Upper lobe of left lung (tissue), 6 donors: Measurements from ENCODE around the gene ZNF385B. TPM values are rescaled to one million over a fixed set of nuclear protein-coding genes. Genes with fewer than 3 reads are reported as not detected.

Source experiments
- ATAC-seq, 2 donors: fragments of 200-7000 bp; cut with Tn5 transposase; one replicate each; pipeline ENCODE4 v1.9.1; 2022; ENCODE audit warnings: mild to moderate bottlenecking in 2 of 2, moderate library complexity in 2 of 2; ENCODE audit not compliant: low FRiP score in 2 of 2
- DNase-seq, 2 donors: peaks; one replicate each; pipeline ENCODE4 v3.0.0-alpha.2; 2019 to 2020
- H3K27ac ChIP-seq, 4 donors: fragments of 200-600 bp; sonication (generic); one replicate each; pipeline ENCODE4 v1.5.1; 2016 to 2019
- H3K27me3 ChIP-seq, 4 donors: fragments of 200-600 bp; sonication (generic); one replicate each; pipeline ENCODE4 v1.5.1; 2017 to 2019
- H3K36me3 ChIP-seq, 4 donors: fragments of 200-600 bp; sonication (generic); one replicate each; pipeline ENCODE4 v1.5.1; 2016 to 2019
- H3K4me1 ChIP-seq, 4 donors: fragments of 200-600 bp; sonication (generic); one replicate each; pipeline ENCODE4 v1.5.1; 2018 to 2019
- H3K4me3 ChIP-seq, 4 donors: fragments of 200-600 bp; sonication (generic); one replicate each; pipeline ENCODE4 v1.5.1; 2017 to 2019; ENCODE audit warnings: mild to moderate bottlenecking in 2 of 4, moderate library complexity in 1 of 4
- H3K9me3 ChIP-seq, 4 donors: fragments of 200-600 bp; sonication (generic); one replicate each; pipeline ENCODE4 v1.5.1; 2018 to 2019
- CTCF ChIP-seq, 6 experiments: fragments of 450-650 bp in 4 of 6; fragments of 200-600 bp in 2 of 6; sonication (generic) in 2 of 6; IDR thresholded peaks; one replicate each; pipeline ENCODE4 v1.5.1; 2016 to 2019; ENCODE audit warnings: antibody characterized with exemption in 6 of 6
- EP300 ChIP-seq, 4 donors: sonication (generic); formaldehyde crosslinking; IDR thresholded peaks; one replicate each; pipeline ENCODE4 v1.5.1; 2017; ENCODE audit warnings: antibody characterized with exemption in 4 of 4, control low read depth in 2 of 4
- POLR2A ChIP-seq, 4 donors: fragments of 450-650 bp; IDR thresholded peaks; one replicate each; pipeline ENCODE4 v1.5.1; 2016 to 2017; ENCODE audit warnings: antibody characterized with exemption in 4 of 4, mild to moderate bottlenecking in 2 of 4
- POLR2AphosphoS5 ChIP-seq, 2 donors: sonication (generic); formaldehyde crosslinking; IDR thresholded peaks; one replicate each; pipeline ENCODE4 v1.5.1; 2017; ENCODE audit warnings: antibody characterized with exemption in 2 of 2
- WGBS, 2 donors: methylation state at CpG; one replicate each; pipeline ENCODE4 v1.1.5; 2017 to 2018; 5-methylcytosine and 5-hydroxymethylcytosine counted together
- total RNA-seq, 6 donors: library from RNA; depleted of rRNA in 4 of 6; stranded (reverse); fragments of >200 nt in 4 of 6; gene quantifications; one replicate each; pipeline versions ENCODE4 v1.1.0 to v1.2.1, GENCODE V29; 2016 to 2021
- donor health status: DM: no; HTN: no; CAD: no; lungs with moderate emphysema.
- donor health status: DM: no; HTN: yes; CAD: no; lungs with severe emphysema.

Gene ZNF385B
- total RNA-seq, 6 donors from 2014 or later = 22.1 to 93.5 (median 40.2) TPM

DNA sequence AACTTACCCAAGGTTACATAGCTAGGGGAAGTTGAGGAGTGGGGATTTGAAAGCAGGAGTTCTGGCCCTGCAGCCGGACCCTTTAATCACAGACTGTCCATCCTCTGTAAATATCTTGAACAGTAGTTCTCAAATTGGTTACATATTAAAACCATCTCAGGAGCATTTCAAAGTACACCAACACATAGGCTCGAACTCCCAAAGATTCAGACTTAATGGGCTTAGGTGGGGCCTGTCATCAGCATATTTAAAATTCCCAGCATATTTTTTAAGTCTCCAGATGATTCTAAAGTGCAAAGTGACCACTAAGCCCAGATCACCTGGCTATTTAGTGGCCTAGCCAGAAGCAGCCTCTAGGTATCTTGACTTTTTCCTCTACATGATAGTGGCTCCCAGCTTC lies 192.2 kb downstream of the ZNF385B start:
- Histone ChIP-seq H3K9me3 (no peaks in the 10 kb centered on the region), H3K4me1 (no peaks in the 10 kb centered on the region), H3K36me3 (no peaks in the 10 kb centered on the region), H3K27ac (no peak overlapping the region), H3K4me3 (no peak overlapping the region), H3K27me3 (no peaks in the 10 kb centered on the region)
- TF ChIP-seq POLR2AphosphoS5 (IDR thresholded peaks at IDR 0.05) (no peak), CTCF (IDR thresholded peaks at IDR 0.05) (no peak), EP300 (IDR thresholded peaks at IDR 0.05) (no peak)
- DNase-seq = no peak
- ATAC-seq = no peak
- WGBS, 2 donors = 50 to 79% methylated on average over 2 of the region's 2 CpGs

DNA sequence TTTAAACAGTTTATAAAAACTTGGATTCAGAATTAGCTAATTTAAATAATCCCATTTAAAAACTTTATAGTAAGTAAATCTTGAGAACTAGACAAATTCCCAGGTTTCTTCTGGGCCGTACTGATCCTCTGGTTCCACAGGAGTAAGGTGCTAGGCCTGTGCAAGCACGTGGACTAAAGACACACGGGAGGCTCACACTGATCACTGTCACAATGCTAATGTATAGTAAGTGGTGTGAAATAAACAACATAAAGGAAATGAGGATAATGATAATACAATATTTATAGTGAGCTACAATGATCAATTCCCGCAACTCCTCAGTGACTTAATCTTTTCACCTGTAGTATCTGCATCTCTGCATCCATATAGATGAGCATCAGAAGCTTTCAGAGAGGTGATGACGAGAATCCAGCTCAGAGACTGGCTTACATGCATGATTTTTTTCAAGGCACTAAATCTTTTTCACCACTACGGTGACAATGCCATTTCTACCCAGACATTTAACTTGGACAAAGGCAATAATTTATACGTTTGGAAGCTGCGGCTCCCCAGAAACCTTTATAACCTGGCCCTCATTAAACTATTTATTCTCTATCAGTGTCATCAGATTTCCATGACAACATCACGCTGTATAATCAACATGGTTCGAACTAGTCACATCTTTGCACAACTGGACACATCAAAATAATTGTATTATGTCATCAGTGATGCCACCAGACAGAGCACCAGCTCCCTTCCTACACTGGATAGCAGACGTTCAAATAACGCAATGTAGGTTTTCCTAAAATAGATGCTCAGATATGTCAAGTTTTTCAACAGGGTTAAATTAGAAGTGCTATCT lies 196.2 kb downstream of the ZNF385B start:
- Histone ChIP-seq H3K27me3 (no peaks in the 10 kb centered on the region), H3K36me3 (no peaks in the 10 kb centered on the region), H3K4me3 (no peak overlapping the region), H3K27ac (no peak overlapping the region), H3K9me3 (no peaks in the 10 kb centered on the region), H3K4me1 (no peaks in the 10 kb centered on the region)
- ATAC-seq (no peak), DNase-seq (no peak)
- TF ChIP-seq CTCF (IDR thresholded peaks at IDR 0.05) = no peak
- TF ChIP-seq POLR2AphosphoS5 (IDR thresholded peaks at IDR 0.05) = no peak
- no peak for TF ChIP-seq POLR2A (IDR thresholded peaks at IDR 0.05)
- 85 to 87% methylated on average over 12 of the region's 12 CpGs for WGBS, 2 donors

DNA sequence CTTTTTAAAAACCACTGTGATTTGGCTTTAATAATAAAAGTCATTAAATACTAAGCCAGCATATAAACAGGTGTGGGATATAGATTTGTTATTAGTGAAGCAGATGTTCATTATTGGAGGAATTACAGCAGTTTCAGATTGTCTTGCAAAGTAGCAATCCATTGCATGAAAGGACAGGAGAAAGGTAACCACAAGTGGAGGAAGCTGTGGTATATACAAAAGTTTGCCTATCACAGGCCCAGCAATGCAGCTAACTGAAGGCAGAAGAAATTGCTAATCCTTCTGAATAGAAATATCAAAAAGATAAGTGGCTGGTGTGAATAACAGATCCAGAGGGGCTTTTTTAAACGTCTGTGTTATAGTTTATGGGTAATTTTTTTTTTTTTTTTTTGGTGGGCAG lies 199.4 kb downstream of the ZNF385B start:
- ATAC-seq = no peak
- H3K36me3 ChIP-seq = no peaks in the 10 kb centered on the region
- WGBS, 2 donors = 59 to 76% methylated on average over 1 of the region's 1 CpG

GRCh38 chr2:179657068-179657595 lies 204.3 kb downstream of the ZNF385B start:
- TF ChIP-seq CTCF (IDR thresholded peaks at IDR 0.05) (no peak), EP300 (IDR thresholded peaks at IDR 0.05) (no peak), POLR2AphosphoS5 (IDR thresholded peaks at IDR 0.05) (no peak), POLR2A (IDR thresholded peaks at IDR 0.05) (no peak)
- H3K36me3 ChIP-seq = no peaks in the 10 kb centered on the region
- WGBS, 2 donors = 89 to 91% methylated on average over 6 of the region's 6 CpGs
- no peaks in the 10 kb centered on the region for H3K27me3 ChIP-seq
- H3K9me3 ChIP-seq = no peaks in the 10 kb centered on the region
- ATAC-seq = no peak
- H3K27ac ChIP-seq = no peak overlapping the region
- DNase-seq = no peak
- H3K4me1 ChIP-seq = no peaks in the 10 kb centered on the region
- no peak overlapping the region for H3K4me3 ChIP-seq

More for the DNA sequence above, 199.4 kb downstream of the ZNF385B start:
- H3K9me3 ChIP-seq = no peaks in the 10 kb centered on the region
- no peak for DNase-seq
- TF ChIP-seq EP300 (IDR thresholded peaks at IDR 0.05) = no peak
- no peak for TF ChIP-seq POLR2A (IDR thresholded peaks at IDR 0.05)
- H3K4me3 ChIP-seq = no peak overlapping the region
- H3K27ac ChIP-seq = no peak overlapping the region
- H3K4me1 ChIP-seq = no peaks in the 10 kb centered on the region
- H3K27me3 ChIP-seq = no peaks in the 10 kb centered on the region

- TF ChIP-seq CTCF (IDR thresholded peaks at IDR 0.05) (no peak), POLR2AphosphoS5 (IDR thresholded peaks at IDR 0.05) (no peak), POLR2A (IDR thresholded peaks at IDR 0.05) (no peak), EP300 (IDR thresholded peaks at IDR 0.05) (no peak)
- Histone ChIP-seq H3K27me3 (no peaks in the 10 kb centered on the region), H3K4me1 (no peaks in the 10 kb centered on the region), H3K4me3 (no peak overlapping the region), H3K36me3 (no peaks in the 10 kb centered on the region), H3K27ac (no peak overlapping the region), H3K9me3 (no peaks in the 10 kb centered on the region)
- 39 to 60% methylated on average over 2 of the region's 2 CpGs for WGBS, 2 donors
- ATAC-seq (no peak), DNase-seq (no peak)
Observed at GRCh38 chr2:179655627-179656026, 205.8 kb downstream of the ZNF385B start.
